HCT116 (cell line): Measurements from ENCODE around the gene DNAL4. TPM values are rescaled to one million over a fixed set of nuclear protein-coding genes. Genes with fewer than 3 reads are reported as not detected.

ENCODE experiments used
- ATAC-seq: fragments of 200-7000 bp; cut with Tn5 transposase; 2 replicates; pipeline ENCODE4 v1.9.1; 2020; ENCODE audit warnings: mild to moderate bottlenecking, moderate library complexity
- BruUV-seq: library from RNA; stranded (reverse); fragments of 400-500 nt; replicated peaks from 2 replicates; lab custom pipeline; 2021; lab: Mats Ljungman, UMichigan
- CTCF ChIA-PET: fragments of 300-600 bp; sonication (Branson Sonifier 250); formaldehyde crosslinking; loops from one replicate; lab custom pipeline; 2021; ENCODE audit warnings: antibody characterized with exemption; lab: Charles Lee
- POLR2A ChIA-PET: fragments of 300-600, 350-600 bp; sonication (Branson Sonifier 250); formaldehyde crosslinking; loops from one replicate; lab custom pipeline; 2021; ENCODE audit warnings: antibody characterized with exemption; lab: Charles Lee
- RAD21 ChIA-PET, 2 experiments: fragments of 300-600 bp; sonication (Branson Sonifier 250); formaldehyde crosslinking; loops; one replicate each; lab custom pipeline; 2023; ENCODE audit warnings: low total read pairs in 2 of 2; ENCODE audit not compliant: uncharacterized antibody in 2 of 2, unreplicated experiment in 2 of 2, low non-redundant PET in 1 of 2; lab: Charles Lee
- DNase-seq: peaks from one replicate; pipeline ENCODE4 v3.0.0-alpha.2; 2010; ENCODE audit warnings: low read depth, low spot score
- H2AFZ ChIP-seq: fragments of 200-600 bp; shearing (Covaris generic), sonication (generic); 2 replicates; pipeline ENCODE4 v1.6.1; 2017; ENCODE audit warnings: low read depth, mixed run types, mixed read lengths, antibody characterized with exemption, low read length; ENCODE audit not compliant: poor library complexity, severe bottlenecking
- H3K27ac ChIP-seq: 2 replicates; pipeline ENCODE4 v1.5.1; 2012; ENCODE audit warnings: low read depth, low read length
- H3K27me3 ChIP-seq: fragments of 200-600 bp; sonication (generic); 2 replicates; pipeline ENCODE4 v1.6.1; 2016; ENCODE audit warnings: mixed run types, low read length, mixed read lengths; ENCODE audit not compliant: insufficient read depth
- H3K36me3 ChIP-seq, 2 experiments: fragments of 200-500 bp in 1 of 2; fragments of 200-600 bp in 1 of 2; sonication (Bioruptor generic) in 1 of 2; sonication (generic) in 1 of 2; 2 replicates each; pipeline versions ENCODE4 v1.5.1 to v1.6.1; 2014 to 2016; ENCODE audit warnings: low read length in 2 of 2, inconsistent platforms in 1 of 2, mixed read lengths in 1 of 2, mixed run types in 1 of 2; ENCODE audit not compliant: insufficient read depth in 2 of 2, control insufficient read depth in 1 of 2
- H3K4me1 ChIP-seq, 2 experiments: fragments of 200-600 bp in 1 of 2; sonication (generic) in 1 of 2; 2 replicates each; pipeline versions ENCODE4 v1.5.1 to v1.6.1; 2012 to 2017; ENCODE audit warnings: low read length in 2 of 2, inconsistent platforms in 1 of 2, mild to moderate bottlenecking in 1 of 2, mixed read lengths in 1 of 2, mixed run types in 1 of 2, moderate library complexity in 1 of 2; ENCODE audit not compliant: insufficient read depth in 2 of 2, control insufficient read depth in 1 of 2
- H3K4me2 ChIP-seq: fragments of 200-600 bp; sonication (generic); 2 replicates; pipeline ENCODE4 v1.6.1; 2017; ENCODE audit warnings: mixed run types, low read length, mixed read lengths
- H3K4me3 ChIP-seq, 2 experiments: fragments of 200-600 bp in 1 of 2; sonication (generic) in 1 of 2; replicated peaks in 1 of 2; 2 replicates each; pipeline ENCODE4 v1.5.1; 2011 to 2016; ENCODE audit warnings: low read length in 2 of 2, control low read depth in 1 of 2, low read depth in 1 of 2, mild to moderate bottlenecking in 1 of 2, mixed read lengths in 1 of 2, mixed run types in 1 of 2
- H3K79me2 ChIP-seq: fragments of 200-600 bp; sonication (generic); 2 replicates; pipeline ENCODE4 v1.6.1; 2017; ENCODE audit warnings: mild to moderate bottlenecking, mixed run types, low read length, moderate library complexity, mixed read lengths; ENCODE audit not compliant: insufficient read depth
- H3K9ac ChIP-seq: fragments of 200-600 bp; sonication (generic); 2 replicates; pipeline ENCODE4 v1.6.1; 2016; ENCODE audit warnings: low read length, mixed read lengths
- H3K9me2 ChIP-seq: fragments of 200-600 bp; sonication (generic), shearing (Covaris generic); 2 replicates; pipeline ENCODE4 v1.6.1; 2017; ENCODE audit warnings: mixed run types, mild to moderate bottlenecking, moderate library complexity; ENCODE audit not compliant: insufficient read depth
- H3K9me3 ChIP-seq, 2 experiments: fragments of 200-500 bp in 1 of 2; fragments of 200-600 bp in 1 of 2; sonication (Bioruptor generic) in 1 of 2; sonication (generic) in 1 of 2; 2 replicates each; pipeline ENCODE4 v1.6.1; 2014 to 2017; ENCODE audit warnings: low read length in 2 of 2, mixed read lengths in 2 of 2, inconsistent platforms in 1 of 2, low read depth in 1 of 2, mild to moderate bottlenecking in 1 of 2, mixed run types in 1 of 2, moderate library complexity in 1 of 2; ENCODE audit not compliant: control insufficient read depth in 1 of 2, insufficient read depth in 1 of 2
- H4K20me1 ChIP-seq: fragments of 200-600 bp; sonication (generic), shearing (Covaris generic); 2 replicates; pipeline ENCODE4 v1.6.1; 2017; ENCODE audit warnings: mixed run types, mild to moderate bottlenecking, moderate library complexity; ENCODE audit not compliant: insufficient read depth
- CEBPB ChIP-seq: IDR thresholded peaks from 2 replicates; pipeline ENCODE4 v1.6.1; 2012; ENCODE audit warnings: low read depth
- EGR1 ChIP-seq: IDR thresholded peaks from 2 replicates; pipeline ENCODE4 v1.6.1; 2012; ENCODE audit warnings: low read depth
- ELF1 ChIP-seq: IDR thresholded peaks from 2 replicates; pipeline ENCODE4 v1.6.1; 2012; ENCODE audit warnings: low read depth, borderline replicate concordance
- FOSL1 ChIP-seq: IDR thresholded peaks from 2 replicates; pipeline ENCODE4 v1.6.1; 2012; ENCODE audit warnings: low read depth
- JUND ChIP-seq: IDR thresholded peaks from 2 replicates; pipeline ENCODE4 v1.6.1; 2012
- POLR2A ChIP-seq: IDR thresholded peaks from 2 replicates; pipeline ENCODE4 v1.7.0; 2011; ENCODE audit warnings: borderline replicate concordance; ENCODE audit not compliant: insufficient read depth, insufficient read length; ENCODE audit errors: extremely low read depth
- POLR2AphosphoS5 ChIP-seq: IDR thresholded peaks from 2 replicates; pipeline ENCODE4 v1.6.1; 2011; ENCODE audit warnings: mild to moderate bottlenecking, low read depth, low read length, moderate library complexity
- RAD21 ChIP-seq: IDR thresholded peaks from 2 replicates; pipeline ENCODE4 v1.6.1; 2012; ENCODE audit warnings: low read depth, mild to moderate bottlenecking
- SIN3A ChIP-seq: IDR thresholded peaks from 2 replicates; pipeline ENCODE4 v1.6.1; 2012; ENCODE audit warnings: low read depth
- SP1 ChIP-seq: IDR thresholded peaks from 2 replicates; pipeline ENCODE4 v1.6.1; 2012; ENCODE audit warnings: low read depth
- SRF ChIP-seq: IDR thresholded peaks from 2 replicates; pipeline ENCODE4 v1.6.1; 2012; ENCODE audit warnings: low read depth
- TCF7L2 ChIP-seq: IDR thresholded peaks from 2 replicates; pipeline ENCODE4 v1.7.0; 2011; ENCODE audit warnings: borderline replicate concordance, inconsistent platforms; ENCODE audit not compliant: insufficient read depth, insufficient read length; ENCODE audit errors: extremely low read depth
- YY1 ChIP-seq: IDR thresholded peaks from 2 replicates; pipeline ENCODE4 v1.6.1; 2011; ENCODE audit warnings: low read length, low read depth, moderate library complexity, mild to moderate bottlenecking; ENCODE audit not compliant: insufficient replicate concordance; ENCODE audit errors: extremely low read depth
- ZNF274 ChIP-seq: fragments of 200-500 bp; sonication (Bioruptor generic); IDR thresholded peaks from 2 replicates; pipeline ENCODE4 v1.6.1; 2014; ENCODE audit warnings: mild to moderate bottlenecking, low read depth, low read length, inconsistent platforms
- intact Hi-C: fragments of 100-400 bp; cut with micrococcal nuclease; formaldehyde crosslinking; loops from 2 replicates; pipeline ENCODE4 v1.10.0; 2022
- total RNA-seq: library from RNA; stranded (reverse); gene quantifications from one replicate; pipeline ENCODE4 v1.2.1, GENCODE V29; 2021; ENCODE audit not compliant: unreplicated experiment
- TF ChIP-seq, protein P1 (sequence below): IDR thresholded peaks from 2 replicates; pipeline ENCODE4 v1.6.1; 2012; ENCODE audit warnings: low read depth
- TF ChIP-seq, protein P2 (sequence below): IDR thresholded peaks from 2 replicates; pipeline ENCODE4 v1.6.1; 2012
- TF ChIP-seq, protein P3 (sequence below): IDR thresholded peaks from 2 replicates; pipeline ENCODE4 v1.6.1; 2011; ENCODE audit warnings: mild to moderate bottlenecking, low read length, moderate library complexity; ENCODE audit not compliant: insufficient replicate concordance; ENCODE audit errors: extremely low read depth

The DNAL4 gene
- total RNA-seq, 1 experiment from 2014 or later = 18.3 TPM

DNA sequence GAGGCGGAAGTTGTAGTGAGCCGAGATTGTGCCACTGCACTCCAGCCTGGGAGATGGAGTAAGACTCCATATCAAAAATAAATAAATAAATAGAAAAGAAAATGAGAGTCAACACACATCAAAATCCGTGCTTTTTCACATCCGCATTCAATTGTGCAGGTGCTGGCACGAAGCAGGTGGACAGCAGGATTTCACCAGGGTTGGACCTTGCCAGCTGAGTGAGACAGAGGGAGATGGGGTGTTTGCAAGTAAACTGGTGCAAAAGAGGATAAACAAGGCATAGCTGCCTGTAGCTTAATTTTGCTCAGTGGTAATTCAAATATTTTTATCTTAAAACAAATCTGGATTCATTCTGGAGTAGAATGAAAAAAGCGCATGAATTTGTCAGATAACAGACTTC, 23.3 kb upstream of the DNAL4 start:
- Histone ChIP-seq H3K4me1 (no peaks in the 10 kb centered on the region), H3K4me2 (no peak overlapping the region), H4K20me1 (no peaks in the 10 kb centered on the region), H3K27ac (no peak overlapping the region), H3K9me3 (no peaks in the 10 kb centered on the region), H3K9ac (no peak overlapping the region), H3K4me3 (no peak overlapping the region), H3K9me2 (no peaks in the 10 kb centered on the region), H2AFZ (no peak overlapping the region), H3K79me2 (no peaks in the 10 kb centered on the region), H3K36me3 (no peaks in the 10 kb centered on the region), H3K27me3 (peaks cover 10% of the 10 kb centered on the region; the same call in 1 of the 2 replicates)
- POLR2A ChIA-PET = no interaction called here
- no TSS peak for BruUV-seq
- DNase-seq = no peak
- CTCF ChIA-PET = no interaction called here
- no peak for TF ChIP-seq TCF7L2
- TF ChIP-seq EGR1 = no peak
- TF ChIP-seq YY1 = no peak
- TF ChIP-seq ELF1 = no peak
- TF ChIP-seq SRF = no peak
- TF ChIP-seq, protein P1, sequence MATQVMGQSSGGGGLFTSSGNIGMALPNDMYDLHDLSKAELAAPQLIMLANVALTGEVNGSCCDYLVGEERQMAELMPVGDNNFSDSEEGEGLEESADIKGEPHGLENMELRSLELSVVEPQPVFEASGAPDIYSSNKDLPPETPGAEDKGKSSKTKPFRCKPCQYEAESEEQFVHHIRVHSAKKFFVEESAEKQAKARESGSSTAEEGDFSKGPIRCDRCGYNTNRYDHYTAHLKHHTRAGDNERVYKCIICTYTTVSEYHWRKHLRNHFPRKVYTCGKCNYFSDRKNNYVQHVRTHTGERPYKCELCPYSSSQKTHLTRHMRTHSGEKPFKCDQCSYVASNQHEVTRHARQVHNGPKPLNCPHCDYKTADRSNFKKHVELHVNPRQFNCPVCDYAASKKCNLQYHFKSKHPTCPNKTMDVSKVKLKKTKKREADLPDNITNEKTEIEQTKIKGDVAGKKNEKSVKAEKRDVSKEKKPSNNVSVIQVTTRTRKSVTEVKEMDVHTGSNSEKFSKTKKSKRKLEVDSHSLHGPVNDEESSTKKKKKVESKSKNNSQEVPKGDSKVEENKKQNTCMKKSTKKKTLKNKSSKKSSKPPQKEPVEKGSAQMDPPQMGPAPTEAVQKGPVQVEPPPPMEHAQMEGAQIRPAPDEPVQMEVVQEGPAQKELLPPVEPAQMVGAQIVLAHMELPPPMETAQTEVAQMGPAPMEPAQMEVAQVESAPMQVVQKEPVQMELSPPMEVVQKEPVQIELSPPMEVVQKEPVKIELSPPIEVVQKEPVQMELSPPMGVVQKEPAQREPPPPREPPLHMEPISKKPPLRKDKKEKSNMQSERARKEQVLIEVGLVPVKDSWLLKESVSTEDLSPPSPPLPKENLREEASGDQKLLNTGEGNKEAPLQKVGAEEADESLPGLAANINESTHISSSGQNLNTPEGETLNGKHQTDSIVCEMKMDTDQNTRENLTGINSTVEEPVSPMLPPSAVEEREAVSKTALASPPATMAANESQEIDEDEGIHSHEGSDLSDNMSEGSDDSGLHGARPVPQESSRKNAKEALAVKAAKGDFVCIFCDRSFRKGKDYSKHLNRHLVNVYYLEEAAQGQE = no peak
- TF ChIP-seq JUND = no peak
- no peak for TF ChIP-seq ZNF274
- TF ChIP-seq FOSL1 = no peak
- no peak for TF ChIP-seq SIN3A
- TF ChIP-seq RAD21 = no peak
- TF ChIP-seq CEBPB = no peak
- TF ChIP-seq, protein P2, sequence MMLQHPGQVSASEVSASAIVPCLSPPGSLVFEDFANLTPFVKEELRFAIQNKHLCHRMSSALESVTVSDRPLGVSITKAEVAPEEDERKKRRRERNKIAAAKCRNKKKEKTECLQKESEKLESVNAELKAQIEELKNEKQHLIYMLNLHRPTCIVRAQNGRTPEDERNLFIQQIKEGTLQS = no peak
- TF ChIP-seq POLR2A = no peak
- no peak for TF ChIP-seq POLR2AphosphoS5
- TF ChIP-seq, protein P3, sequence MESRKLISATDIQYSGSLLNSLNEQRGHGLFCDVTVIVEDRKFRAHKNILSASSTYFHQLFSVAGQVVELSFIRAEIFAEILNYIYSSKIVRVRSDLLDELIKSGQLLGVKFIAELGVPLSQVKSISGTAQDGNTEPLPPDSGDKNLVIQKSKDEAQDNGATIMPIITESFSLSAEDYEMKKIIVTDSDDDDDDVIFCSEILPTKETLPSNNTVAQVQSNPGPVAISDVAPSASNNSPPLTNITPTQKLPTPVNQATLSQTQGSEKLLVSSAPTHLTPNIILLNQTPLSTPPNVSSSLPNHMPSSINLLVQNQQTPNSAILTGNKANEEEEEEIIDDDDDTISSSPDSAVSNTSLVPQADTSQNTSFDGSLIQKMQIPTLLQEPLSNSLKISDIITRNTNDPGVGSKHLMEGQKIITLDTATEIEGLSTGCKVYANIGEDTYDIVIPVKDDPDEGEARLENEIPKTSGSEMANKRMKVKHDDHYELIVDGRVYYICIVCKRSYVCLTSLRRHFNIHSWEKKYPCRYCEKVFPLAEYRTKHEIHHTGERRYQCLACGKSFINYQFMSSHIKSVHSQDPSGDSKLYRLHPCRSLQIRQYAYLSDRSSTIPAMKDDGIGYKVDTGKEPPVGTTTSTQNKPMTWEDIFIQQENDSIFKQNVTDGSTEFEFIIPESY = no peak
- TF ChIP-seq SP1 = no peak
- intact Hi-C loops = no loop called here
- RAD21 ChIA-PET = no interaction called here
- no peak for ATAC-seq
